Epithelial cell of esophagus (primary cell): ENCODE data around the gene DNAJC5.

ENCODE experiments used
- DNase-seq: peaks from one replicate; pipeline ENCODE4 v3.0.0; 2010; ENCODE audit warnings: low read depth
- H3K4me3 ChIP-seq: 2 replicates; pipeline ENCODE4 v1.5.1; 2011; ENCODE audit warnings: mild to moderate bottlenecking, low read length, control low read depth
- CTCF ChIP-seq: IDR thresholded peaks from 2 replicates; pipeline ENCODE4 v1.5.1; 2011; ENCODE audit warnings: low read depth, mild to moderate bottlenecking, low read length, control low read depth, inconsistent platforms; ENCODE audit not compliant: insufficient read depth; ENCODE audit errors: missing control alignments

DNAJC5 gene

GRCh38 chr20:63933646-63934045 lies 38.7 kb downstream of the DNAJC5 start:
- DNase-seq = no peak
- TF ChIP-seq CTCF = no peak
- H3K4me3 ChIP-seq = no peak overlapping the region

GRCh38 chr20:63934271-63935068 lies 39.5 kb downstream of the DNAJC5 start:
- no peak for DNase-seq
- H3K4me3 ChIP-seq = no peak overlapping the region
- TF ChIP-seq CTCF = peak; percentile 37

GRCh38 chr20:63935447-63935846 lies 40.5 kb downstream of the DNAJC5 start:
- no peak overlapping the region for H3K4me3 ChIP-seq
- TF ChIP-seq CTCF = no peak
- no peak for DNase-seq

GRCh38 chr20:63937596-63937995 lies 42.7 kb downstream of the DNAJC5 start:
- DNase-seq = no peak
- H3K4me3 ChIP-seq = no peak overlapping the region
- no peak for TF ChIP-seq CTCF

GRCh38 chr20:63939061-63939935 lies 44.4 kb downstream of the DNAJC5 start:
- no peak for DNase-seq
- no peak for TF ChIP-seq CTCF
- H3K4me3 ChIP-seq = no peak overlapping the region

- no peak overlapping the region for H3K4me3 ChIP-seq
Observed at GRCh38 chr20:63940071-63940471, 45.1 kb downstream of the DNAJC5 start.

More at GRCh38 chr20:63940071-63940471, 45.1 kb downstream of the DNAJC5 start:
- DNase-seq = no peak
- TF ChIP-seq CTCF = no peak
